Endothelial cell of umbilical vein (primary cell): Measurements from ENCODE around the gene MOB3B. TPM values are rescaled to one million over a fixed set of nuclear protein-coding genes. Genes with fewer than 3 reads are reported as not detected.

Experiments
- BruUV-seq: library from RNA; stranded (reverse); fragments of 400-500 nt; replicated peaks from 2 replicates; lab custom pipeline; 2021; lab: Mats Ljungman, UMichigan
- CTCF ChIA-PET: fragments of 300-600, 350-600 bp; sonication (Branson Sonifier 250); formaldehyde crosslinking; loops from one replicate; lab custom pipeline; 2021; ENCODE audit warnings: antibody characterized with exemption, inconsistent platforms; lab: Charles Lee
- POLR2A ChIA-PET: fragments of 300-600, 350-600 bp; sonication (Branson Sonifier 250); formaldehyde crosslinking; loops from one replicate; lab custom pipeline; 2021; ENCODE audit warnings: antibody characterized with exemption, inconsistent platforms; lab: Charles Lee
- DNase-seq: peaks from one replicate; pipeline ENCODE4 v3.0.0-alpha.2; 2011; ENCODE audit warnings: low read depth, low spot score
- FAIRE-seq: peaks from 2 replicates; lab custom pipeline; 2011; peaks lifted over from hg19 to GRCh38; lab: Jason Lieb, UNC
- H2AFZ ChIP-seq: 2 replicates; pipeline ENCODE4 v1.6.0; 2012; ENCODE audit warnings: low read depth, low read length, control low read depth, inconsistent platforms
- H3K27ac ChIP-seq: 2 replicates; pipeline ENCODE4 v1.5.1; 2011; ENCODE audit warnings: low read depth, mild to moderate bottlenecking, control low read depth, low read length, moderate library complexity; ENCODE audit not compliant: insufficient read depth
- H3K27me3 ChIP-seq, 2 experiments: 2 replicates each; pipeline versions ENCODE4 v1.6.0 to v1.6.1; 2011; ENCODE audit warnings: low read length in 2 of 2, mixed read lengths in 1 of 2; ENCODE audit not compliant: control insufficient read depth in 2 of 2, insufficient read depth in 2 of 2
- H3K36me3 ChIP-seq, 2 experiments: 2 replicates in 1 of 2; 3 replicates in 1 of 2; pipeline ENCODE4 v1.5.1; 2011; ENCODE audit warnings: low read length in 2 of 2, mild to moderate bottlenecking in 1 of 2, moderate library complexity in 1 of 2; ENCODE audit not compliant: control insufficient read depth in 2 of 2, insufficient read depth in 2 of 2; ENCODE audit errors: extremely low read depth in 1 of 2
- H3K4me1 ChIP-seq: 3 replicates; pipeline ENCODE4 v1.5.1; 2011; ENCODE audit warnings: mild to moderate bottlenecking, low read length; ENCODE audit not compliant: control insufficient read depth, insufficient read depth; ENCODE audit errors: extremely low read depth
- H3K4me2 ChIP-seq: 2 replicates; pipeline ENCODE4 v1.6.1; 2011; ENCODE audit warnings: low read length, control low read depth, mixed read lengths; ENCODE audit not compliant: insufficient read depth
- H3K4me3 ChIP-seq, 3 experiments: fragments of 200-600 bp in 1 of 3; sonication (generic), shearing (Covaris generic) in 1 of 3; replicated peaks in 1 of 3; 2 replicates each; pipeline ENCODE4 v1.5.1; 2011 to 2016; ENCODE audit warnings: control low read depth in 3 of 3, low read length in 3 of 3, mild to moderate bottlenecking in 2 of 3, inconsistent platforms in 1 of 3, low read depth in 1 of 3, moderate library complexity in 1 of 3; ENCODE audit not compliant: insufficient read depth in 1 of 3
- H3K79me2 ChIP-seq: 2 replicates; pipeline ENCODE4 v1.6.0; 2012; ENCODE audit warnings: low read length, inconsistent platforms; ENCODE audit not compliant: control insufficient read depth, insufficient read depth
- H3K9ac ChIP-seq: replicated peaks from 2 replicates; pipeline ENCODE3; 2011; ENCODE audit warnings: low read length, control low read depth; ENCODE audit not compliant: insufficient read depth; ENCODE audit errors: extremely low read depth
- H3K9me1 ChIP-seq: replicated peaks from 3 replicates; pipeline ENCODE4 v1.6.0; 2011; ENCODE audit warnings: mild to moderate bottlenecking, low read length; ENCODE audit not compliant: control insufficient read depth, insufficient read depth; ENCODE audit errors: extremely low read depth
- H3K9me3 ChIP-seq: replicated peaks from 2 replicates; pipeline ENCODE4 v1.5.1; 2012; ENCODE audit warnings: low read length, inconsistent platforms; ENCODE audit not compliant: control insufficient read depth, insufficient read depth
- H4K20me1 ChIP-seq: replicated peaks from 2 replicates; pipeline ENCODE3; 2011; ENCODE audit warnings: mild to moderate bottlenecking, low read length; ENCODE audit not compliant: control insufficient read depth, insufficient read depth; ENCODE audit errors: extremely low read depth
- EZH2 ChIP-seq: IDR thresholded peaks from 2 replicates; pipeline ENCODE4 v1.6.1; 2012; ENCODE audit warnings: borderline replicate concordance, low read depth, mild to moderate bottlenecking, moderate library complexity, low read length, inconsistent platforms; ENCODE audit not compliant: severe bottlenecking
- FOS ChIP-seq: IDR thresholded peaks from 2 replicates; pipeline ENCODE4 v1.6.1; 2011; ENCODE audit warnings: mild to moderate bottlenecking, low read length, moderate library complexity, borderline replicate concordance; ENCODE audit not compliant: insufficient read depth
- GATA2 ChIP-seq: IDR thresholded peaks from 2 replicates; pipeline ENCODE4 v1.7.0; 2011; ENCODE audit warnings: low read depth, mild to moderate bottlenecking, moderate library complexity, mixed read lengths, low read length; ENCODE audit not compliant: insufficient read length, insufficient read depth
- JUN ChIP-seq: IDR thresholded peaks from 2 replicates; pipeline ENCODE4 v1.6.1; 2011; ENCODE audit warnings: borderline replicate concordance, low read depth; ENCODE audit not compliant: insufficient read length, insufficient read depth
- MYC ChIP-seq: IDR thresholded peaks from one replicate; pipeline ENCODE4 v1.6.1; 2011; ENCODE audit warnings: mild to moderate bottlenecking, low read depth, low read length
- POLR2A ChIP-seq: IDR thresholded peaks from 2 replicates; pipeline ENCODE4 v1.6.1; 2012; ENCODE audit warnings: low read depth, mild to moderate bottlenecking, control low read depth, low read length
- POLR2AphosphoS5 ChIP-seq: IDR thresholded peaks from 2 replicates; pipeline ENCODE4 v1.6.1; 2012; ENCODE audit warnings: low read depth, mild to moderate bottlenecking, control low read depth, low read length, moderate library complexity; ENCODE audit not compliant: insufficient read depth
- dilution Hi-C: fragments of 300-500 bp; cut with MboI; formaldehyde crosslinking; loops from one replicate; pipeline ENCODE4 v1.15.0; 2019; ENCODE audit warnings: low sequenced_read_pairs; ENCODE audit not compliant: extremely low pct_ligation_motif_present
- intact Hi-C: fragments of 100-400 bp; cut with micrococcal nuclease; formaldehyde crosslinking; loops from one replicate; pipeline ENCODE4 v1.10.0; 2022
- polyA plus RNA-seq, 4 experiments: library from polyadenylated mRNA; depleted of rRNA in 3 of 4; stranded (reverse) in 3 of 4; unstranded in 1 of 4; fragments of >200 nt; gene quantifications; 2 replicates each; pipeline versions ENCODE4 v1.2.1 to v1.2.3, GENCODE V29; 2011 to 2012; ENCODE audit warnings: missing spikeins in 1 of 4
- total RNA-seq: library from RNA; stranded (reverse); gene quantifications from 2 replicates; pipeline ENCODE4 v1.2.3, GENCODE V29; 2021
- TF ChIP-seq, protein P1 (sequence below), 2 donors: IDR thresholded peaks; 1 replicate in 1 of 2; 2 replicates in 1 of 2; pipeline ENCODE4 v1.5.1; 2011; ENCODE audit warnings: low read length in 2 of 2, mild to moderate bottlenecking in 2 of 2, moderate library complexity in 2 of 2, control low read depth in 1 of 2, inconsistent platforms in 1 of 2, low read depth in 1 of 2; ENCODE audit not compliant: insufficient read depth in 1 of 2; ENCODE audit errors: extremely low read depth in 1 of 2
- TF ChIP-seq, protein P2 (sequence below): IDR thresholded peaks from 2 replicates; pipeline ENCODE4 v1.6.1; 2011; ENCODE audit not compliant: insufficient read depth, insufficient read length

MOB3B gene
- total and polyA plus RNA-seq, 2 donors (not counting 3 experiments of a cell fraction or from before 2014, with no cell fraction given), result 0.03 TPM; not detected in 1

DNA sequence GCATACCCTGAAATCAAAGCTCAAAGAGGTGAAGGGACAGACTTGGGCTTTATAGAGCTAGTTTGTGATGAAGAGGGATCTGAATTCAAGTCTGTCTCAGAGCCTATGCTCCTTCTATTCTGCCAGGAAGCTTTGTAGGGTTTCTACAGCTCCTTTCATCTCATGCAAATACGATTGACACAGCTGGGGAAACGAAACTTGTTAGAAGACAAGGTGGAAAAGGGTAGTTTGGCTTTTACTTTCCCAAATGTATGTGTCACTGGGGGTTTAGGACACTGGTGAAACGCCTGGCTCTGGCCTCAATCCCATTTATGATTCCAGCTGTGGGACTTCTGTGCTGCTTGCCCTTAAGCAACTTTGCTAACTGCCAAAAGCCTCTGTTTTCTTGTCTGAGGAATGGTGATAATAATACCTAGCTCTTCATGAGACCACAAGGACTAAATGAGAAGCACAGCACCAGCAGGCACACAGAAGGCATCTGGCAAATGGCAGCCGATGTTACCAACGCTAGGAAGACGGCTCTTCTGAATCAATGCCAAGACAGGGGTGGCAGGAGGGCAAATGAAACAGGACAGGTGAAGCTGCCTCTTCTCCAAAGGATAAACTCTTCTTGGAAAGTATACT, 162.3 kb downstream of the MOB3B start:
- Histone ChIP-seq H3K9ac (no peak overlapping the region), H3K36me3 (no peaks in the 10 kb centered on the region), H3K9me1 (no peaks in the 10 kb centered on the region), H3K79me2 (no peaks in the 10 kb centered on the region), H3K9me3 (no peaks in the 10 kb centered on the region), H3K27me3 (peaks cover 0 to 3% of the 10 kb centered on the region in 2 experiments), H3K4me1 (no peaks in the 10 kb centered on the region), H3K4me3 (no peak overlapping the region), H3K4me2 (no peak overlapping the region), H3K27ac (no peak overlapping the region), H4K20me1 (no peaks in the 10 kb centered on the region), H2AFZ (no peak overlapping the region)
- CTCF ChIA-PET, result no interaction called here
- no TSS peak for BruUV-seq
- intact Hi-C loops (no loop called here), dilution Hi-C loops (no loop called here)
- no peak for TF ChIP-seq POLR2A
- TF ChIP-seq FOS, result no peak
- DNase-seq (no peak), FAIRE-seq (no peak)
- POLR2A ChIA-PET, result no interaction called here

DNA sequence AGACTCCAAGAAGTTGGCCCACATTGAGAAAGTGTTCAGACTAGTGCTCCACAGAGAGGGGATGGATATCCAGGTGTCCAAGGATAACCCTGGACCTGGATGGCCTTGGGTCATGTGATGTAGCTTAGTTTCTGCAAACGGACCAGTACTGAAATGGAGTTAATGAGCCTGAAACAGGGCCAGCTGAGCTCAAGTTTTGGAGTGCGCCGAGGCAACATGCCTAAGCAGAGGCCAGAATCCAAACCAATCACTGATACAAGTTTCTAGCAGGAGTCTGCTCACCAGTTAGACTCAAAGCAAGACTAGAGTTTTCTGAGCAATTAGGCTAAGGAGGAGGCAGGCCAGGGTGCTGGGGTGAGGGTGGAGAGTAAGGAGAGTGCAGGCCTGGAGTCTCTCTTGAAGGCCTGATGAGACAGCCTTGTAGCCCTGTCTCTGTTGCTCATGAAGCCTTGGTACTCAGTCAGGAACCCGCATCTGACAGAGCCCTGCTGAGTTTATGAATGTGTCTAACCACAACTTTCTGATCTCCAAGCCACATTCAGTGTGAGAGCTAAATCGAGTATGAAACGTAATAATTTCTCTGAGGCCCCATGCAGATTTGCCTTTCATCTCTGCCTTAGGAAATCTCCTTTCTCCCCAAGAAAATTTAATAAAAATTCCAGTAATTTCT, 163.8 kb downstream of the MOB3B start:
- Histone ChIP-seq H2AFZ (no peak overlapping the region), H3K9ac (no peak overlapping the region), H3K4me1 (no peaks in the 10 kb centered on the region), H4K20me1 (no peaks in the 10 kb centered on the region), H3K4me3 (no peak overlapping the region), H3K27ac (no peak overlapping the region), H3K9me3 (no peaks in the 10 kb centered on the region), H3K27me3 (peaks cover 0 to 3% of the 10 kb centered on the region in 2 experiments), H3K9me1 (no peaks in the 10 kb centered on the region), H3K4me2 (no peak overlapping the region), H3K36me3 (no peaks in the 10 kb centered on the region), H3K79me2 (no peaks in the 10 kb centered on the region)
- BruUV-seq, result no TSS peak
- FAIRE-seq (no peak), DNase-seq (no peak)
- intact Hi-C loops, result no loop called here
- dilution Hi-C loops, result no loop called here
- ChIA-PET POLR2A (no interaction called here), CTCF (no interaction called here)
- TF ChIP-seq POLR2A (no peak), JUN (no peak), EZH2 (no peak), FOS (no peak), POLR2AphosphoS5 (no peak), GATA2 (no peak), MYC (no peak)
- TF ChIP-seq, protein P1, sequence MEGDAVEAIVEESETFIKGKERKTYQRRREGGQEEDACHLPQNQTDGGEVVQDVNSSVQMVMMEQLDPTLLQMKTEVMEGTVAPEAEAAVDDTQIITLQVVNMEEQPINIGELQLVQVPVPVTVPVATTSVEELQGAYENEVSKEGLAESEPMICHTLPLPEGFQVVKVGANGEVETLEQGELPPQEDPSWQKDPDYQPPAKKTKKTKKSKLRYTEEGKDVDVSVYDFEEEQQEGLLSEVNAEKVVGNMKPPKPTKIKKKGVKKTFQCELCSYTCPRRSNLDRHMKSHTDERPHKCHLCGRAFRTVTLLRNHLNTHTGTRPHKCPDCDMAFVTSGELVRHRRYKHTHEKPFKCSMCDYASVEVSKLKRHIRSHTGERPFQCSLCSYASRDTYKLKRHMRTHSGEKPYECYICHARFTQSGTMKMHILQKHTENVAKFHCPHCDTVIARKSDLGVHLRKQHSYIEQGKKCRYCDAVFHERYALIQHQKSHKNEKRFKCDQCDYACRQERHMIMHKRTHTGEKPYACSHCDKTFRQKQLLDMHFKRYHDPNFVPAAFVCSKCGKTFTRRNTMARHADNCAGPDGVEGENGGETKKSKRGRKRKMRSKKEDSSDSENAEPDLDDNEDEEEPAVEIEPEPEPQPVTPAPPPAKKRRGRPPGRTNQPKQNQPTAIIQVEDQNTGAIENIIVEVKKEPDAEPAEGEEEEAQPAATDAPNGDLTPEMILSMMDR (IDR thresholded peaks at IDR 0.05; ENCODE audit: extremely low read depth in 1 of 2, insufficient read depth in 1 of 2, low read depth in 1 of 2, low read length in 2 of 2), result no peak
- TF ChIP-seq, protein P2, sequence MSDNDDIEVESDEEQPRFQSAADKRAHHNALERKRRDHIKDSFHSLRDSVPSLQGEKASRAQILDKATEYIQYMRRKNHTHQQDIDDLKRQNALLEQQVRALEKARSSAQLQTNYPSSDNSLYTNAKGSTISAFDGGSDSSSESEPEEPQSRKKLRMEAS, result no peak
